IPS-NIHi7 (cell line): ENCODE results near the gene POU5F1.
"Not testable (repeated sequence)": the region's sequence is repeated elsewhere in the genome, so short reads cannot be mapped to it uniquely, and the experiment has no call there.

Source experiments
- DNase-seq: peaks from one replicate; pipeline ENCODE4 v3.0.0; 2012; ENCODE audit warnings: mixed read lengths; ENCODE audit errors: extremely low spot score

Gene POU5F1

GRCh38 chr6:31190488-31190887 lies 20.0 kb upstream of the POU5F1 start:
- DNase-seq: no peak

GRCh38 chr6:31189223-31189622 lies 18.7 kb upstream of the POU5F1 start:
- DNase-seq: not testable (repeated sequence)

- no peak for DNase-seq
Observed at GRCh38 chr6:31187780-31188194, 17.3 kb upstream of the POU5F1 start.

GRCh38 chr6:31186052-31186734 lies 15.7 kb upstream of the POU5F1 start:
- DNase-seq: no peak

GRCh38 chr6:31185695-31186051 lies 15.2 kb upstream of the POU5F1 start:
- not testable (repeated sequence) for DNase-seq

- DNase-seq: not testable (repeated sequence)
Observed at GRCh38 chr6:31183859-31184258, 13.4 kb upstream of the POU5F1 start.

GRCh38 chr6:31183287-31183686 lies 12.8 kb upstream of the POU5F1 start:
- not testable (repeated sequence) for DNase-seq

GRCh38 chr6:31180500-31180899 lies 10.0 kb upstream of the POU5F1 start:
- DNase-seq: peak; percentile 72

GRCh38 chr6:31179896-31180295 lies 9.4 kb upstream of the POU5F1 start:
- no peak for DNase-seq

- DNase-seq: no peak
Observed at GRCh38 chr6:31179042-31179386, 8.5 kb upstream of the POU5F1 start.

GRCh38 chr6:31178143-31179041 lies 7.9 kb upstream of the POU5F1 start:
- no peak for DNase-seq

GRCh38 chr6:31175971-31176370 lies 5.5 kb upstream of the POU5F1 start:
- DNase-seq: no peak

GRCh38 chr6:31174378-31174777 lies 3.9 kb upstream of the POU5F1 start:
- no peak for DNase-seq

- no peak for DNase-seq
Observed at GRCh38 chr6:31173406-31173805, 2.9 kb upstream of the POU5F1 start.

- peak; percentile 82 for DNase-seq
Observed at GRCh38 chr6:31172973-31173384, 2.5 kb upstream of the POU5F1 start.

GRCh38 chr6:31171931-31172905 lies 1.7 kb upstream of the POU5F1 start:
- peak; percentile 77 for DNase-seq

GRCh38 chr6:31170987-31171671 lies 647 bp upstream of the POU5F1 start:
- DNase-seq: no peak

GRCh38 chr6:31169858-31170599 lies 453 bp downstream of the POU5F1 start:
- not testable (repeated sequence) for DNase-seq

- DNase-seq: no peak
Observed at GRCh38 chr6:31169123-31169857, 1.2 kb downstream of the POU5F1 start.

- DNase-seq: no peak
Observed at GRCh38 chr6:31168606-31169005, 1.9 kb downstream of the POU5F1 start.
